HG03280 (cell line): ENCODE measurements around the gene TPCN1.
A peak's percentile ranks its signal among the peaks of the same experiment; 100 is the strongest.

ENCODE experiments used
- ATAC-seq: cut with Tn5 transposase; IDR thresholded peaks from one replicate; pipeline ENCODE4 v1.9.1; 2021; ENCODE audit warnings: mild to moderate bottlenecking, moderate library complexity; ENCODE audit not compliant: unreplicated experiment

Gene TPCN1

GRCh38 chr12:113222730-113223531 is 1.7 kb downstream of the TPCN1 start:
- ATAC-seq: no peak

GRCh38 chr12:113224955-113225354 is 3.7 kb downstream of the TPCN1 start:
- ATAC-seq: no peak

GRCh38 chr12:113226696-113227568 is 5.7 kb downstream of the TPCN1 start:
- ATAC-seq: no peak

GRCh38 chr12:113227686-113228391 is 6.6 kb downstream of the TPCN1 start:
- no peak for ATAC-seq

- ATAC-seq: no peak
Observed at GRCh38 chr12:113228394-113229028, 7.2 kb downstream of the TPCN1 start.

- ATAC-seq: no peak
Observed at GRCh38 chr12:113230315-113231234, 9.3 kb downstream of the TPCN1 start.

- ATAC-seq: no peak
Observed at GRCh38 chr12:113231235-113232088, 10.2 kb downstream of the TPCN1 start.

GRCh38 chr12:113232089-113232839 is 11.0 kb downstream of the TPCN1 start:
- no peak for ATAC-seq

- ATAC-seq: peak; percentile 66
Observed at GRCh38 chr12:113232840-113233585, 11.7 kb downstream of the TPCN1 start.

- ATAC-seq: no peak
Observed at GRCh38 chr12:113233967-113234366, 12.7 kb downstream of the TPCN1 start.

- ATAC-seq: no peak
Observed at GRCh38 chr12:113234483-113234882, 13.2 kb downstream of the TPCN1 start.

GRCh38 chr12:113235976-113236375 is 14.7 kb downstream of the TPCN1 start:
- ATAC-seq: no peak

- ATAC-seq: no peak
Observed at GRCh38 chr12:113236539-113237399, 15.5 kb downstream of the TPCN1 start.

- no peak for ATAC-seq
Observed at GRCh38 chr12:113237748-113238147, 16.5 kb downstream of the TPCN1 start.

- ATAC-seq: no peak
Observed at GRCh38 chr12:113238309-113238708, 17.0 kb downstream of the TPCN1 start.

GRCh38 chr12:113239288-113239771 is 18.1 kb downstream of the TPCN1 start:
- ATAC-seq: no peak
